Left ventricle myocardium inferior (tissue), 1 donor: ENCODE measurements around the gene ATF7. TPM values are rescaled to one million over a fixed set of nuclear protein-coding genes. Genes with fewer than 3 reads are reported as not detected.

ENCODE experiments used
- DNase-seq: peaks from one replicate; pipeline ENCODE4 v3.0.0-alpha.2; 2020
- H3K27ac ChIP-seq: fragments of 200-600 bp; replicated peaks from 2 replicates; pipeline ENCODE4 v1.8.0; 2021
- H3K27me3 ChIP-seq: fragments of 200-600 bp; 2 replicates; pipeline ENCODE4 v1.8.0; 2021; ENCODE audit warnings: low read depth
- H3K36me3 ChIP-seq: fragments of 200-600 bp; 2 replicates; pipeline ENCODE4 v1.8.0; 2021
- H3K4me1 ChIP-seq: fragments of 200-600 bp; 2 replicates; pipeline ENCODE4 v1.8.0; 2021
- H3K4me3 ChIP-seq: fragments of 200-600 bp; 2 replicates; pipeline ENCODE4 v1.8.0; 2021; ENCODE audit warnings: mild to moderate bottlenecking, moderate library complexity
- H3K9me3 ChIP-seq: fragments of 200-600 bp; replicated peaks from 2 replicates; pipeline ENCODE4 v1.8.0; 2021
- intact Hi-C: fragments of 100-400 bp; cut with micrococcal nuclease; formaldehyde crosslinking; loops from one replicate; pipeline ENCODE4 v1.11.0; 2022
- total RNA-seq: library from RNA; stranded (reverse); fragmentation: NEBNext Ultra II Directional; extraction: Animal tissue kit (Norgen Biotek cat#: 25700); gene quantifications from one replicate; pipeline ENCODE4 v1.2.1, GENCODE V29; 2021
- TF ChIP-seq, protein P1 (sequence below): fragments of 200-600 bp; IDR thresholded peaks from 2 replicates; pipeline ENCODE4 v1.8.0; 2021; ENCODE audit warnings: antibody characterized with exemption, mild to moderate bottlenecking, borderline replicate concordance
- donor health status: DM: no; HTN: yes; CAD: no; lungs with severe emphysema.

ATF7 gene
- total RNA-seq, 1 donor from 2014 or later = 29.8 TPM

DNA sequence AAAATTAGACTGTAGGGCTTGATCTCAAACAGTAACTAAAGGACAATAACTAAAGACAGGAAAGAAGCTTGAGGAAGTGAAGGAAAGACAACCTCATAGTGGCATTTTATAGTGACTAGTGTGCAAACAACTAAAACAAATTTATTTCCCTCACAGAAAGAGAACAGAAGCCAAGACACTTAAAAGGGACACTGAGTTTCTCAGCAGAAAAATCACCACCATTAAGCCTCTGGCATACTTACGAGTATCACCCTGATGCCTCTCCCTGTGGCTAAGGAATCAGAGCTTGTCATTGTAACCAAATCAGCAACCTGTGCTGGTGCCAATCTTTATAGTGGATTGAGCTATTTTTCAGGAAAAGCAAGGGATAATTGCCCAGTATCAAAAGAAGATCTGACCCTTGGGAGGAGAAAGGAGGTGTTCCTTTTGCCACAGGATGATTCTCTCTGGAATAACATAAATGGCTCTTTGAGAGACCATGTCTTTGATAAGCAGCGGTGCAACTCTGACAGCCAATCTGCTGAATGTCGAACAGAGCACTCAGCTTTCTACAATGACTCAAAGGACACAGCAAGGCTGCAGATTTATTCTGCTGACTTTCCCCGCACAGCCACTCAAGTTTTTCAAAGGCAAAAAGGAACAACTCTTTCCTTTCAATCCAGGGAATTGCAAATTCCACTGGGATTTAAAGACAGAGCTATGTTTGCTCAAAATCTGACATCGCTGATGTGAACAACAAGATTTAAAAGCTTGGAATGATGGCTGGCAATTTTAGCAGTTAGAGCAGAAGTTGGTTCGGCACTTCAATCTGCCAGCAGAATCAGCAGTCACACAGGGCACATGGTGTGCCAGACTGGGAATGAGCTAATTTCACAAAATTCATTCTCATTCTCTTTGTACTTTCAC is 34.6 kb downstream of the ATF7 start:
- intact Hi-C loops = no loop called here

DNA sequence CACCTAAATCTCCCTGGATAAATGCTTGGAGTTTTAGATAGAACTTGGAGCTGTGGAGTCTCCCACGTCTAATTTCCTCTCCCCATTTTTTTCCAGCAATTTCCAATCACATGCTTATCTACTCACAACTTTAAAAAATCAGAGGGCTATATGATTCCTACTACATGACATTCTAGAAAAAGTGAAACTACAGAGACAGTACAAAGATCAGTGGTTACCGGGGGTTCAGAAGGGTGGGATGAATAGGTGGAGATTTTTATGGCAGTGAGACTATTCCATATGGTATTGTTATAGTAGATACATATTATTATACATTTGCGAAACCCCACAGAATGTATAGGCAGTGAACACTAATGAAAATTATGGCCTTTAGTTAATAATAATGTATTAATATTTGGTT is 35.5 kb downstream of the ATF7 start:
- Histone ChIP-seq H3K9me3 (no peaks in the 10 kb centered on the region), H3K27ac (peak overlapping the region; percentile 84), H3K4me1 (peaks cover 85% of the 10 kb centered on the region), H3K36me3 (no peaks in the 10 kb centered on the region), H3K27me3 (no peaks in the 10 kb centered on the region), H3K4me3 (peak overlapping the region; percentile 46)
- DNase-seq = no peak
- TF ChIP-seq, protein P1, sequence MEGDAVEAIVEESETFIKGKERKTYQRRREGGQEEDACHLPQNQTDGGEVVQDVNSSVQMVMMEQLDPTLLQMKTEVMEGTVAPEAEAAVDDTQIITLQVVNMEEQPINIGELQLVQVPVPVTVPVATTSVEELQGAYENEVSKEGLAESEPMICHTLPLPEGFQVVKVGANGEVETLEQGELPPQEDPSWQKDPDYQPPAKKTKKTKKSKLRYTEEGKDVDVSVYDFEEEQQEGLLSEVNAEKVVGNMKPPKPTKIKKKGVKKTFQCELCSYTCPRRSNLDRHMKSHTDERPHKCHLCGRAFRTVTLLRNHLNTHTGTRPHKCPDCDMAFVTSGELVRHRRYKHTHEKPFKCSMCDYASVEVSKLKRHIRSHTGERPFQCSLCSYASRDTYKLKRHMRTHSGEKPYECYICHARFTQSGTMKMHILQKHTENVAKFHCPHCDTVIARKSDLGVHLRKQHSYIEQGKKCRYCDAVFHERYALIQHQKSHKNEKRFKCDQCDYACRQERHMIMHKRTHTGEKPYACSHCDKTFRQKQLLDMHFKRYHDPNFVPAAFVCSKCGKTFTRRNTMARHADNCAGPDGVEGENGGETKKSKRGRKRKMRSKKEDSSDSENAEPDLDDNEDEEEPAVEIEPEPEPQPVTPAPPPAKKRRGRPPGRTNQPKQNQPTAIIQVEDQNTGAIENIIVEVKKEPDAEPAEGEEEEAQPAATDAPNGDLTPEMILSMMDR = no peak
- intact Hi-C loops = no loop called here

More for the DNA sequence above, 34.6 kb downstream of the ATF7 start:
- H3K27ac ChIP-seq = peak overlapping the region; percentile 84
- no peak for DNase-seq
- TF ChIP-seq, protein P1 = no peak
- H3K9me3 ChIP-seq = no peaks in the 10 kb centered on the region
- H3K27me3 ChIP-seq = no peaks in the 10 kb centered on the region
- H3K4me1 ChIP-seq = peaks cover 86% of the 10 kb centered on the region
- peak overlapping the region; percentile 46 for H3K4me3 ChIP-seq
- no peaks in the 10 kb centered on the region for H3K36me3 ChIP-seq

DNA sequence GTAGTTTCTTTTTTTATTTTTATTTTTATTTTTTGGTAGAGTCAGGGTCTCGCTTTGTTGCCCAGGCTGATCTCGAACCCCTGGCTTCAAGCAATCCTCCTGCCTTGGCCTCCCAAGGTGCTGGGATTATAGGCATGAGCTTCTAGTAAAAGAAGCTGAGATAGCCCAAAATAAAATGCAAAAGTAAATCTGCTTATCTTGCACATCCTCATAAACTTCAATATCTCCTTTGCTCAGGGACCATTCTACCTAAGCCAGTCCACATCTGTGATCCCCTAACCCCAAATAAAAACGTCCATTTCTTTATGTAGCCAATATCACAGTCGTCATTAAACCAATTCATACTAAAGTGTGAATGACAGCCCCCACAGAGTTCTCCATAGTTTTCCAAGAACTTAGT is 36.3 kb downstream of the ATF7 start:
- H3K4me3 ChIP-seq = no peak overlapping the region
- H3K36me3 ChIP-seq = no peaks in the 10 kb centered on the region
- H3K9me3 ChIP-seq = no peaks in the 10 kb centered on the region
- H3K27me3 ChIP-seq = no peaks in the 10 kb centered on the region
- TF ChIP-seq, protein P1 = no peak
- intact Hi-C loops = no loop called here
- DNase-seq = no peak
- peaks cover 85% of the 10 kb centered on the region for H3K4me1 ChIP-seq
- peak overlapping the region; percentile 84 for H3K27ac ChIP-seq

DNA sequence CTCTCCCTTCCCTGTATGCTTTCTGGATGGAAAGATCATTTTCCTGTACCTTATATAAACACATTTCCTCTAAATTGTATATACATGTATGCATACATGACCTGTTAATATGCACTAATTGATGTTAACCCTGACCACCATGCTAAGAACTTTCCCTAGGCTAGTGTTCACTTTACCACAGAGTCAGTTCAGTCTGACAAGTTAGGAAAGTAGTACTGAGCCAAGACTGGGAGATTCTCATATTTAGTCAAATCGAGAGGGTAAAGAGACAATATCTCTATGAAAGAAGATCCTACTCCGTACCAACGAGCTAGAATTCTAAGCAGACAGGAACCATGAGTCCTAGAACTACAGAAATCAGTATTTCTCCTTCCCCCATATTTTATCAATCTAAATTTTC is 36.8 kb downstream of the ATF7 start:
- no peak overlapping the region for H3K4me3 ChIP-seq
- TF ChIP-seq, protein P1 = no peak
- H3K27me3 ChIP-seq = no peaks in the 10 kb centered on the region
- H3K36me3 ChIP-seq = no peaks in the 10 kb centered on the region
- peaks cover 85% of the 10 kb centered on the region for H3K4me1 ChIP-seq
- no peaks in the 10 kb centered on the region for H3K9me3 ChIP-seq
- peak overlapping the region; percentile 84 for H3K27ac ChIP-seq
- DNase-seq = no peak
- intact Hi-C loops = no loop called here

DNA sequence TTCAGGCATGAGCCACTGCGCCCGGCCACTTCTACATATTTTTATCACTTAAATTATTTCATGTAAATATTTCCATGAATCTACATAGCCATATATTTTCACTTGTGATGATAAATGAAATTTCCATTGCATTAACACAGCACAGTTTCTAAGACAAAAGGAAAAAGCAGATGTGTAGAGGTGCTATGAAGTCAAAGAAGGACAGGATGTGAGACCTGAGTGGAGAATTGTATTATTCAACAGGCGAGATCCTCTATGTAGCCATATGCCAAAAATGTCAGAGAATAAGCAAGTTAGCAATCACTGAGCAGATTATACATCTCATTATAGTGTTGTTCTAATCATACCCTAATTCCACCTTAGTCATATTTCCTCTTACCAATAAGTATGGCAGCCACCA is 38.1 kb downstream of the ATF7 start:
- H3K27me3 ChIP-seq = no peaks in the 10 kb centered on the region
- H3K4me3 ChIP-seq = no peak overlapping the region
- H3K27ac ChIP-seq = no peak overlapping the region
- no peaks in the 10 kb centered on the region for H3K36me3 ChIP-seq
- no peak for DNase-seq
- no peaks in the 10 kb centered on the region for H3K9me3 ChIP-seq
- intact Hi-C loops = no loop called here
- peaks cover 72% of the 10 kb centered on the region for H3K4me1 ChIP-seq
- TF ChIP-seq, protein P1 = no peak
